GM21360 (cell line): ENCODE data around the gene EVI5.
"Not testable (repeated sequence)": the region's sequence is repeated elsewhere in the genome, so short reads cannot be mapped to it uniquely, and the experiment has no call there.

Source experiments
- ATAC-seq: cut with Tn5 transposase; IDR thresholded peaks from one replicate; pipeline ENCODE4 v1.9.1; 2021; ENCODE audit warnings: mild to moderate bottlenecking, moderate library complexity; ENCODE audit not compliant: unreplicated experiment

Gene EVI5

DNA sequence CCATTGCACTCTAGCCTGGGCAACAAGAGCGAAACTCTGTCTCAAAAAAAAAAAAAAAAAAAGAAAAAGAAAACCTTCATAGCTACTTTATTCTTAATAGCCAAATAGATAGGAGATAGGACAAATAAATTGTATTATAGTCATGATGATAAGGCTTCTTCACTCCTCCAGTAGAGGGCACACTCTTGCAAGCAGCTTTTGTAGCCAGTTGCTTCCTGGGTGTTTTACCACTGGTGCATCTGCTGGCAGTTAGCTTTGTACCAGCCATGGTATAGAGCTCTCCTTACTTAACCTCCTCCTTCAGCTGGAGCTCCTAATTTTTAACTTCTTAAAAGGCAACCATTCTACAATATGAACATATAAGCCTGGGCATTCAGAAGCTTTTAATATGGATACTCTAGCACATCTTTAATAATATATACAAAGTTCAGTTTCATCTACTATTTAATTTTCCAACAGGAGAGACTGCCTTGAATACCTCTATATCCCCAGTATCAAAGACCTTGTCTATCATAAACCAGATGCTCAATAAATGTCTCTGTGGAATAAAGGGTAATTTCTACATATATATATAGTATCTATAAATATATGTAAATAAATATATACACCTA is 35.8 kb downstream of the EVI5 start:
- peak; percentile 66 for ATAC-seq

- ATAC-seq, result no peak
These were observed 36.8 kb downstream of the EVI5 start for GRCh38 chr1:92748138-92748537.

DNA sequence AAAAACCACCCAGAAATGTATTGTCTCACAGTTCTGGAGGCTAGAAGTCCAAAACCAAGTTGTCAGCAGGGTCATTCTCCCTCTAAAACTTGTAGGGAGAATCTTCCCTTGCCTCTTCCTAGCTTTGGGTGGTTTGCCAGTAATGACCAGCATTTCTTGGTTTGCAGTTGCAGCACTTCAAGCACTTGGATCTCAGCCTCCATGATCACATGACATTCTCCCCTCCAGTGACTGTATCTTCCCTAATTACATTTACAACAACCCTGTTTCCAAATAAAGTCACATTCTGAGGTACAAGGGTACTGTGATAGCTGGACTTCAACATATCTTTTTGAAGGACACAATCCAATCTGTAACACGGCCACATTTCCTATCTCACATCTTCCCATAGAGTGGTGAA is 37.2 kb downstream of the EVI5 start:
- no peak for ATAC-seq

DNA sequence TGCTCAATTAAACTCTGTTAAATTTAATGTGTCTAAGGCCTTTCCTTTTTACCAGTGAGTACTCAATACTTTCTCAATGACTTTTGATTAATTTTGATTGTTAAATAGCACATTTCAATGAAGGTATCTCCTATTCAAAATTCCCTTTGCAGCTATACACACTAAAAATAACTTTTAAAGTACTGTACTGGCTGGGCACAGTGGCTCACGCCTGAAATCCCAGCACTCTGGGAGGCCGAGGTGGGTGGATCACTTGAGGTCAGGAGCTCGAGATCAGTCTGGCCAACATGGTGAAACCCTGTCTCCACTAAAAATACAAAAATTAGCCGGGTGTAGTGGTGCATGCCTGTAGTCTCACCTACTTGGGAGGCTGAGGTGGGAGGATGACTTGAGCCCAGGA is 38.7 kb downstream of the EVI5 start:
- ATAC-seq, result not testable (repeated sequence)

GRCh38 chr1:92743221-92743620 is 41.7 kb downstream of the EVI5 start:
- ATAC-seq, result no peak

GRCh38 chr1:92739669-92740524 is 45.0 kb downstream of the EVI5 start:
- ATAC-seq, result no peak

DNA sequence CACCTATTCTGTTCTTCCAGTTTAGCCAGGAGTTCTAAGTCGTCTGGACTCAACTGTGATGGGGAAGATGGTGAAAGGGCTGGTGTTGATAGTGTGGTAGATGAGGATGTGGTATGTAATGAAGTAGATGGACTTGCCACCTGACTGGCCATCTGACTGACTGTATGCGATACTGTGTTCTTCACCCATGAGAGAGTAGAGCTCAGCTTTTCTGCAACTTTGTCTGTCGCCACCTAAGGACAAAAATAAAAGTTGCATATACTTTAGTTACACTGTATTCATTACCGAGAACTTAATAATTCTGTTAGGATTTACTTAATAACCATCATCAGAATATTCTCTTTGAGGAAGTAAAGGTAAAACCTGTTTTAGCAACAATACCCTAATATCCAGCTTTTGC is 48.5 kb downstream of the EVI5 start:
- no peak for ATAC-seq

GRCh38 chr1:92730476-92730875 is 54.4 kb downstream of the EVI5 start:
- no peak for ATAC-seq

DNA sequence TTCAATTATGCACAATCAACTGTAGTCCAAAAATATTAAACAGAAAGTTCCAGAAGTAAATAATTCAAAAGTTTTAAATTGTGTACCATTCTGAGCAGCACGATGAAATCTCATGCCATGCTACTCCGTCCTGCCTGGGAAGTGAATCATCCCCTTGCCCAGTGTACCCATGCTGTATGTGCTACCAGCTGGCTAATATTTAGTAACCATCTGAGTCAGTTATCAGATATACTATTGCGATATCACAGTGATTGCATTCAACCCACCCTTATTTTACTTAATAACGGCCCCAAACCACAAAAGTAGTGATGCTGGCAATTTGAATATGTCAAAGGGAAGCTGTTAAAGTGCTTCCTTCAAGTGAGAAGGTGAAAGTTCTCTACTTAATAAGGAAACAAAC is 56.2 kb downstream of the EVI5 start:
- no peak for ATAC-seq

GRCh38 chr1:92723713-92724112 is 61.2 kb downstream of the EVI5 start:
- ATAC-seq, result not testable (repeated sequence)

- no peak for ATAC-seq
These were observed 63.0 kb downstream of the EVI5 start for GRCh38 chr1:92721886-92722285.

- ATAC-seq, result not testable (repeated sequence)
These were observed 63.8 kb downstream of the EVI5 start for GRCh38 chr1:92721157-92721556.

DNA sequence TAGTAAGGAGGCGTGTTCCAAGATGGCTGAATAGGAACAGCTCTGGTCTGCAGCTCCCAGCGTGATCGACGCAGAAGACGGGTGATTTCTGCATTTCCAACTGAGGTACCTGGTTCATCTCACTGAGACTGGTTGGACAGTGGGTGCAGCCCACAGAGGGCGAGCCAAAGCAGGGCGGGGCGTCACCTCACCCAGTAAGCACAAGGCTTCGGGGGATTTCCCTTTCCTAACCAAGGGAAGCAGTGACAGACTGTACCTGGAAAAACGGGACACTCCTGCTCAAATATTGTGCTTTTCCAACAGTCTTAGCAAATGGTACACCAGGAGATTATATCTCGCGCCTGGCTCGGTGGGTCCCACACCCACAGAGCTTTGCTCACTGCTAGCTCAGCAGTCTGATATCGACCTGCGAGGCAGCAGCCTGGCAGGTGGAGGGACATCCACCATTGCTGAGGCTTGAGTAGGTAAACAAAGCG is 69.4 kb downstream of the EVI5 start:
- ATAC-seq, result not testable (repeated sequence)

- ATAC-seq, result no peak
These were observed 71.0 kb downstream of the EVI5 start for GRCh38 chr1:92713939-92714338.

GRCh38 chr1:92711473-92712165 is 73.3 kb downstream of the EVI5 start:
- ATAC-seq, result no peak

- ATAC-seq, result no peak
These were observed 75.2 kb downstream of the EVI5 start for GRCh38 chr1:92709738-92710137.

DNA sequence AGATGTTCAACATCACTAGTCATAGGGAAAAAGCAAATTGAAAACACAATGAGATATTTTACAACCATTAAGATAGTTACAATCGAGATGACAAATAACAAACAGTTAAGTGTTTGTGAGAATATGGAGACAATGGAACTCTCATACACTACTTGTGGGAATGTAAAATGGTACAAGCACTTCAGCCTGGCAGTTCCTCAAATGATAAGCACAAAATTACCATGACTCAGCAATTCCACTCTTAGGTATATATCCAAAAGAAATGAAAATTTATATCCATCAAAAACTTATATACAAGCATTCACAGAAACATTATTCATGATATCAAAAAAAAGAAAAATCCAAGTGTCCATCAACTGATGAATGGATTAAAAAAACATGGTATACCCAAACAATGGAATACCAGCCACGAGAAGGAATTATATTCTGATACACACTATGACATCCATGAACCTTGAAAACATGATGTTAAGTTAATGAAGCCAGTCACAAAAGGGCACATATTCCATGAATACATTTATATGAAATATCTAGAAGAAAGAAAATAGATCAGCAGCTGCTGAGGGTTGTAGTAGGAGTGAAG is 76.4 kb downstream of the EVI5 start:
- no peak for ATAC-seq

DNA sequence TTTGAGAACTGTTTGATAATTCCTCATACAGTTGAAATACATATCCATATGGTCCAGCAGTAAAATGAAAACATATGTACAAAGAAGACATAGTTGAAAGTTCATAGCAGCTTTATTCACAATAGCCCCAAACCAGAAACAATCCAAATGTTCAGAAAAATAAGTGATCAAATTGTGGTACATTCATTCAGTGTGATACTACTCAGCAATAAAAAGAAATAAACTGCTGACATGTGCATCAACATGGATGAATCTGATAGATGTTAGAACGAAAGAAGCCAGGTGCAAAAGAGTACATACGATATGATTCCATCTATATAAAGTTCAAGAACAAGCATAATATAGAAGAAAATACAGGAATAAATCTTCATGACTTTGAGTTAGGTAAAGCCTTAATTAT is 77.2 kb downstream of the EVI5 start:
- no peak for ATAC-seq

DNA sequence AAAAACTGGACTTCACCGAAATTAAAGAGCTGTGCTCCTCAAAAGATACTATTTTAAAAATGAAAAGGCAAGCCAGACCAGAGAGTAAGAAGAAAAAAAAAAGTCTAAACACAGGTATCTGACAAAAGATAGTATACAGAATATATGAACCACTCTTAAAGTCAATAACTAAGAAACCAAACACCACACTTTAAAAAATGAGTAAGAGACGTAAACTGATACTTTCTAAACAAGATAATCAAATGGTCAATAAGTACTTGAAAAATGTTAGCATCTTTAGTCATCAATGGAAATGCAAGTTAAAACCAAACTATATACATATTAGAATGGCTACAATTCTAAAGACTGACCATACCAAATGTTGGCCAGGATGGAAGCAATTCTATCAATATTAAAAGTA is 77.6 kb downstream of the EVI5 start:
- no peak for ATAC-seq

- no peak for ATAC-seq
These were observed 79.5 kb downstream of the EVI5 start for GRCh38 chr1:92705446-92705845.

GRCh38 chr1:92701147-92701546 is 83.8 kb downstream of the EVI5 start:
- no peak for ATAC-seq
